GM12878 (cell line): ENCODE measurements around the gene EBI3. TPM values are rescaled to one million over a fixed set of nuclear protein-coding genes. Genes with fewer than 3 reads are reported as not detected.

Source experiments
- ATAC-seq: fragments of 200-7000 bp; cut with Tn5 transposase; 3 replicates; pipeline ENCODE4 v1.9.1; 2020; ENCODE audit warnings: mild to moderate bottlenecking, moderate library complexity
- BruUV-seq: library from RNA; stranded (reverse); fragments of 400-500 nt; replicated peaks from 2 replicates; lab custom pipeline; 2021; lab: Mats Ljungman, UMichigan
- CTCF ChIA-PET: fragments of 300-600 bp; sonication (Branson Sonifier 250); formaldehyde crosslinking; extraction: SDS; loops from one replicate; lab custom pipeline; 2021; ENCODE audit warnings: inconsistent platforms; lab: Yijun Ruan, JAX
- POLR2A ChIA-PET: fragments of 350-600 bp; formaldehyde crosslinking; extraction: SDS; loops from one replicate; lab custom pipeline; 2021; ENCODE audit warnings: inconsistent platforms; lab: Charles Lee
- RAD21 ChIA-PET: fragments of 300-600 bp; sonication (Branson Sonifier 250); formaldehyde crosslinking; loops from one replicate; lab custom pipeline; 2023; ENCODE audit warnings: antibody characterized with exemption; ENCODE audit not compliant: unreplicated experiment; lab: Charles Lee
- SMC1A ChIA-PET: fragments of 300-600 bp; sonication (Branson Sonifier 250); formaldehyde crosslinking; loops from one replicate; lab custom pipeline; 2023; ENCODE audit not compliant: unreplicated experiment, uncharacterized antibody; lab: Charles Lee
- DNase-seq: peaks from one replicate; pipeline ENCODE4 v3.0.0-alpha.2; 2011; ENCODE audit warnings: low read depth, low spot score
- FAIRE-seq: peaks from 3 replicates; lab custom pipeline; 2011; peaks lifted over from hg19 to GRCh38; lab: Jason Lieb, UNC
- H2AFZ ChIP-seq: 2 replicates; pipeline ENCODE4 v1.6.0; 2011; ENCODE audit warnings: low read depth, low read length, control low read depth; ENCODE audit not compliant: control insufficient read depth
- H3K27ac ChIP-seq: 2 replicates; pipeline ENCODE4 v1.5.1; 2011; ENCODE audit warnings: control low read depth; ENCODE audit not compliant: control insufficient read depth, insufficient read depth
- H3K27me3 ChIP-seq, 2 experiments: replicated peaks in 1 of 2; 2 replicates each; pipeline versions ENCODE4 v1.6.0 to v1.6.1; 2011; ENCODE audit warnings: low read length in 1 of 2; ENCODE audit not compliant: control insufficient read depth in 2 of 2, insufficient read depth in 2 of 2
- H3K36me3 ChIP-seq, 2 experiments: 2 replicates each; pipeline ENCODE4 v1.5.1; 2011; ENCODE audit warnings: low read length in 1 of 2; ENCODE audit not compliant: control insufficient read depth in 2 of 2, insufficient read depth in 2 of 2
- H3K4me1 ChIP-seq: 2 replicates; pipeline ENCODE4 v1.6.1; 2011; ENCODE audit warnings: mild to moderate bottlenecking, low read length, moderate library complexity, mixed read lengths; ENCODE audit not compliant: control insufficient read depth, insufficient read depth
- H3K4me2 ChIP-seq: 2 replicates; pipeline ENCODE4 v1.6.0; 2011; ENCODE audit warnings: control low read depth; ENCODE audit not compliant: control insufficient read depth, insufficient read depth
- H3K4me3 ChIP-seq: fragments of 200-600 bp; sonication (generic); 2 replicates; pipeline ENCODE4 v1.5.1; 2016
- H3K79me2 ChIP-seq: 2 replicates; pipeline ENCODE4 v1.6.0; 2011; ENCODE audit warnings: low read length; ENCODE audit not compliant: control insufficient read depth, insufficient read depth
- H3K9ac ChIP-seq: 2 replicates; pipeline ENCODE4 v1.8.0; 2011; ENCODE audit warnings: low read length, control low read depth, mixed read lengths; ENCODE audit not compliant: control insufficient read depth, insufficient read depth
- H3K9me3 ChIP-seq: replicated peaks from 3 replicates; pipeline ENCODE4 v1.5.1; 2011; ENCODE audit warnings: mild to moderate bottlenecking, low read length; ENCODE audit not compliant: control insufficient read depth, insufficient read depth
- H4K20me1 ChIP-seq: 2 replicates; pipeline ENCODE4 v1.6.0; 2011; ENCODE audit not compliant: control insufficient read depth, insufficient read depth
- BHLHE40 ChIP-seq, 2 experiments: fragments of 450-650 bp in 1 of 2; IDR thresholded peaks; 2 replicates each; pipeline ENCODE4 v1.6.1; 2011 to 2017; ENCODE audit warnings: low read depth in 2 of 2, borderline replicate concordance in 1 of 2, improper control_type of control experiment in 1 of 2, low read length in 1 of 2, mild to moderate bottlenecking in 1 of 2
- CUX1 ChIP-seq: IDR thresholded peaks from 2 replicates; pipeline ENCODE4 v1.6.1; 2012; ENCODE audit warnings: improper control_type of control experiment, low read depth, low read length; ENCODE audit not compliant: insufficient replicate concordance
- EGR1 ChIP-seq, 2 experiments: IDR thresholded peaks; 1 replicate in 1 of 2; 2 replicates in 1 of 2; pipeline ENCODE4 v1.6.1; 2011 to 2012; ENCODE audit warnings: low read depth in 2 of 2, low read length in 2 of 2, borderline replicate concordance in 1 of 2, mild to moderate bottlenecking in 1 of 2, moderate library complexity in 1 of 2
- IKZF2 ChIP-seq, 2 experiments: fragments of 450-650 bp; IDR thresholded peaks; 2 replicates each; pipeline ENCODE4 v1.6.1; 2017; ENCODE audit warnings: mild to moderate bottlenecking in 2 of 2, moderate library complexity in 2 of 2
- RUNX3 ChIP-seq: IDR thresholded peaks from 2 replicates; pipeline ENCODE4 v1.6.1; 2012; ENCODE audit warnings: low read length, inconsistent platforms
- TCF7 ChIP-seq: IDR thresholded peaks from 2 replicates; pipeline ENCODE4 v1.6.1; 2014; ENCODE audit warnings: antibody characterized with exemption, borderline replicate concordance
- ZSCAN29 ChIP-seq: fragments of 450-650 bp; IDR thresholded peaks from 2 replicates; pipeline ENCODE4 v1.6.1; 2017; ENCODE audit warnings: mild to moderate bottlenecking, moderate library complexity
- WGBS: methylation state at CpG from one replicate; pipeline ENCODE4 v1.1.6; 2016; ENCODE audit warnings: low lambda C conversion rate; ENCODE audit not compliant: insufficient replicate concordance, insufficient coverage; ENCODE audit errors: missing lambda C conversion rate; 5-methylcytosine and 5-hydroxymethylcytosine counted together
- in situ Hi-C: fragments of 300-500 bp; cut with MboI; formaldehyde crosslinking; loops from 9 replicates; pipeline ENCODE4 v1.14.3; 2018; ENCODE audit warnings: mixed read lengths
- intact Hi-C: fragments of 100-400 bp; cut with micrococcal nuclease; formaldehyde crosslinking; loops from one replicate; pipeline ENCODE4 v1.14.2; 2022; ENCODE audit not compliant: unreplicated experiment
- polyA plus RNA-seq, 11 experiments: library from polyadenylated mRNA; depleted of rRNA in 4 of 11; unstranded in 6 of 11; stranded (reverse) in 5 of 11; fragments of >200 nt; fragmentation: Nextera tagmentation in 4 of 11; fragmentation: Illumina TruSeq in 1 of 11; extraction: Ambion mirVana in 4 of 11; extraction: Trizol in 1 of 11; gene quantifications; 1 replicate in 1 of 11; 2 replicates in 10 of 11; pipeline versions ENCODE4 v1.2.1 to v1.2.3, GENCODE V29; 2011 to 2016; ENCODE audit warnings: inconsistent platforms in 2 of 11, missing spikeins in 2 of 11, low read depth in 1 of 11
- total RNA-seq, 4 experiments: library from RNA; depleted of rRNA in 3 of 4; stranded (reverse); fragments of >200 nt in 3 of 4; fragmentation: Illumina TruSeq in 1 of 4; extraction: Trizol in 1 of 4; gene quantifications; 2 replicates each; pipeline versions ENCODE4 v1.2.1 to v1.2.3, GENCODE V29; 2013 to 2021

The EBI3 gene
- total and polyA plus RNA-seq, 10 of the 15 experiments (the other 5 are each of a cell fraction or from before 2014, with no cell fraction given) = 22.0 to 288 (median 186) TPM

- no peak overlapping the region for H3K27ac ChIP-seq
- no TSS peak for BruUV-seq
- FAIRE-seq = no peak
- no peaks in the 10 kb centered on the region for H3K36me3 ChIP-seq
- in situ Hi-C loops (no loop called here), intact Hi-C loops (no loop called here)
- peaks cover 23% of the 10 kb centered on the region for H3K4me1 ChIP-seq
- ChIA-PET CTCF (interaction anchor here (0.8 to 1.4 kb wide), 5 partner anchors 8 to 108 kb away, joined by 3 to 4 read pairs (median 3); no protein-coding TSS in a partner anchor), RAD21 (no interaction called here), POLR2A (interaction anchor here (0.8 to 1.1 kb wide), 2 partner anchors 13 to 17 kb away, joined by 3 to 7 read pairs; partner anchors contain the start of gene EBI3), SMC1A (no interaction called here)
- 77% methylated on average over 6 of the region's 6 CpGs for WGBS
- H4K20me1 ChIP-seq = no peaks in the 10 kb centered on the region
- no peak overlapping the region for H3K4me3 ChIP-seq
- no peak overlapping the region for H2AFZ ChIP-seq
- no peak overlapping the region for H3K4me2 ChIP-seq
- ATAC-seq = no peak
- H3K9ac ChIP-seq = no peak overlapping the region
- TF ChIP-seq TCF7 (no peak), EGR1 (IDR thresholded peaks at IDR 0.05; ENCODE audit: borderline replicate concordance in 1 of 2, low read depth in 2 of 2, low read length in 2 of 2) (peak in 1 of 2 experiments; percentile 60; a peak in 2 of 3 replicates), RUNX3 (0 out of 2 replicates have a peak, but pooled peaks have one; percentile 9)
- TF ChIP-seq, all 136 proteins: peak for 2
- no peaks in the 10 kb centered on the region for H3K27me3 ChIP-seq
- no peak for DNase-seq
- H3K9me3 ChIP-seq = no peaks in the 10 kb centered on the region; the same call in 2 of the 3 replicates
- H3K79me2 ChIP-seq = no peaks in the 10 kb centered on the region
Observed at GRCh38 chr19:4216846-4217245, 12.5 kb upstream of the EBI3 start.

- Histone ChIP-seq H2AFZ (no peak overlapping the region), H4K20me1 (no peaks in the 10 kb centered on the region), H3K36me3 (no peaks in the 10 kb centered on the region), H3K4me3 (no peak overlapping the region), H3K4me2 (no peak overlapping the region), H3K27ac (no peak overlapping the region), H3K79me2 (no peaks in the 10 kb centered on the region), H3K9me3 (no peaks in the 10 kb centered on the region; the same call in 2 of the 3 replicates), H3K27me3 (no peaks in the 10 kb centered on the region), H3K4me1 (peaks cover 31% of the 10 kb centered on the region), H3K9ac (no peak overlapping the region)
- in situ Hi-C loops (no loop called here), intact Hi-C loops (no loop called here)
- 92% methylated on average over 58 of the region's 81 CpGs for WGBS
- FAIRE-seq = no peak
- no peak for DNase-seq
- BruUV-seq = no TSS peak
- SMC1A ChIA-PET = no interaction called here
- ATAC-seq = no peak
- CTCF ChIA-PET = interaction anchor here (0.9 to 1.4 kb wide), 3 partner anchors 9 to 28 kb away, joined by 3 read pairs; no protein-coding TSS in a partner anchor
- RAD21 ChIA-PET = interaction anchor here (0.8 kb wide), 1 partner anchor 230 kb away, joined by 3 read pairs; no protein-coding TSS in a partner anchor
- POLR2A ChIA-PET = interaction anchor here (0.5 kb wide), 1 partner anchor 212 kb away, joined by 5 read pairs; no protein-coding TSS in a partner anchor
- TF ChIP-seq CUX1 (no peak), ZSCAN29 (no peak), BHLHE40 (IDR thresholded peaks at IDR 0.05; ENCODE audit: borderline replicate concordance in 1 of 2, low read depth in 2 of 2, low read length in 1 of 2) (no peak), IKZF2 (IDR thresholded peaks at IDR 0.05) (no peak)
Observed at GRCh38 chr19:4217429-4218264, 11.7 kb upstream of the EBI3 start.
